H1 (cell line): Measurements from ENCODE around the gene AK5.

Experiments
- BRCA1 ChIP-seq: IDR thresholded peaks from 2 replicates; pipeline ENCODE4 v1.6.1; 2012; ENCODE audit warnings: low read depth, low read length, improper control_type of control experiment
- EP300 ChIP-seq, 2 experiments: IDR thresholded peaks; 1 replicate in 1 of 2; 2 replicates in 1 of 2; pipeline ENCODE4 v1.6.1; 2011 to 2012; ENCODE audit warnings: low read depth in 2 of 2, low read length in 2 of 2, mild to moderate bottlenecking in 2 of 2, borderline replicate concordance in 1 of 2, inconsistent platforms in 1 of 2, moderate library complexity in 1 of 2
- EZH2 ChIP-seq: fragments of 200-600 bp; sonication (generic); IDR thresholded peaks from 2 replicates; pipeline ENCODE4 v1.7.1; 2012; ENCODE audit warnings: low read depth, mild to moderate bottlenecking, moderate library complexity, low read length, inconsistent platforms; ENCODE audit not compliant: severe bottlenecking
- HDAC2 ChIP-seq, 2 experiments: fragments of 300-600 bp in 1 of 2; sonication (generic) in 1 of 2; IDR thresholded peaks; 2 replicates each; pipeline ENCODE4 v1.6.1; 2011 to 2012; ENCODE audit warnings: low read depth in 2 of 2, low read length in 2 of 2, mild to moderate bottlenecking in 2 of 2, moderate library complexity in 2 of 2, borderline replicate concordance in 1 of 2, inconsistent platforms in 1 of 2
- MAFK ChIP-seq: IDR thresholded peaks from 2 replicates; pipeline ENCODE4 v1.6.1; 2012; ENCODE audit warnings: low read depth, mild to moderate bottlenecking, improper control_type of control experiment, low read length
- POLR2A ChIP-seq, 2 experiments: IDR thresholded peaks; 1 replicate in 1 of 2; 2 replicates in 1 of 2; pipeline ENCODE4 v1.6.1; 2011; ENCODE audit warnings: low read depth in 2 of 2, low read length in 2 of 2, mild to moderate bottlenecking in 2 of 2; ENCODE audit errors: control extremely low read depth in 1 of 2
- TEAD4 ChIP-seq: IDR thresholded peaks from 2 replicates; pipeline ENCODE4 v1.6.1; 2012; ENCODE audit warnings: low read depth, low read length, inconsistent platforms, mixed read lengths
- TF ChIP-seq, protein P1 (sequence below), 3 experiments: IDR thresholded peaks; 1 replicate in 2 of 3; 2 replicates in 1 of 3; pipeline versions ENCODE4 v1.5.1 to v1.6.1; 2011; ENCODE audit warnings: low read length in 3 of 3, mild to moderate bottlenecking in 3 of 3, inconsistent platforms in 2 of 3, low read depth in 1 of 3, moderate library complexity in 1 of 3; ENCODE audit not compliant: insufficient read depth in 1 of 3; ENCODE audit errors: control extremely low read depth in 1 of 3

DNA sequence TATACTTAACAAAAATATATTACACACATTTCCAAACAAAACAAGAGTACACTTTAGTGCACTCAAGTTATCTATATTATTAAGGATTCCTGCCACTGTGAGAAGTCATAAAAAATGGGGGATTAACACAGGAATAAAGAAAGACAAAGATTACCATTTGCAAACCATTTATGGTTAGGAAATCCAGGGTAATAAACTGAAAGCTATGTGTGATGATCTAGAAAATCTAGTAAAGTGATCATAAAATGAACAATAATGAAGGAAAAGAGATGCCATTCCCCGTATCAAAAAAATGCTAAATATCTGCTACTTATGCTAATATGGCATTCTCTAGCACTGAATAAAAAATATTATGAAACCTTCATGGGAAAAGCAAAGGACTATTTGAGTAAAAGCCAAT lies 101.4 kb downstream of the AK5 start:
- TF ChIP-seq, protein P1, sequence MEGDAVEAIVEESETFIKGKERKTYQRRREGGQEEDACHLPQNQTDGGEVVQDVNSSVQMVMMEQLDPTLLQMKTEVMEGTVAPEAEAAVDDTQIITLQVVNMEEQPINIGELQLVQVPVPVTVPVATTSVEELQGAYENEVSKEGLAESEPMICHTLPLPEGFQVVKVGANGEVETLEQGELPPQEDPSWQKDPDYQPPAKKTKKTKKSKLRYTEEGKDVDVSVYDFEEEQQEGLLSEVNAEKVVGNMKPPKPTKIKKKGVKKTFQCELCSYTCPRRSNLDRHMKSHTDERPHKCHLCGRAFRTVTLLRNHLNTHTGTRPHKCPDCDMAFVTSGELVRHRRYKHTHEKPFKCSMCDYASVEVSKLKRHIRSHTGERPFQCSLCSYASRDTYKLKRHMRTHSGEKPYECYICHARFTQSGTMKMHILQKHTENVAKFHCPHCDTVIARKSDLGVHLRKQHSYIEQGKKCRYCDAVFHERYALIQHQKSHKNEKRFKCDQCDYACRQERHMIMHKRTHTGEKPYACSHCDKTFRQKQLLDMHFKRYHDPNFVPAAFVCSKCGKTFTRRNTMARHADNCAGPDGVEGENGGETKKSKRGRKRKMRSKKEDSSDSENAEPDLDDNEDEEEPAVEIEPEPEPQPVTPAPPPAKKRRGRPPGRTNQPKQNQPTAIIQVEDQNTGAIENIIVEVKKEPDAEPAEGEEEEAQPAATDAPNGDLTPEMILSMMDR (IDR thresholded peaks at IDR 0.05; ENCODE audit: control extremely low read depth in 1 of 3, insufficient read depth in 1 of 3, low read depth in 1 of 3, low read length in 3 of 3): no peak
- TF ChIP-seq BRCA1 (no peak), POLR2A (IDR thresholded peaks at IDR 0.05; ENCODE audit: control extremely low read depth in 1 of 2, low read depth in 2 of 2, low read length in 2 of 2) (no peak), MAFK (no peak), HDAC2 (IDR thresholded peaks at IDR 0.05; ENCODE audit: borderline replicate concordance in 1 of 2, low read depth in 2 of 2, low read length in 2 of 2) (no peak), EP300 (IDR thresholded peaks at IDR 0.05; ENCODE audit: borderline replicate concordance in 1 of 2, low read depth in 2 of 2, low read length in 2 of 2) (no peak), TEAD4 (no peak), EZH2 (no peak)
